Activated CD4-positive, alpha-beta T cell treated with anti-CD3 and anti-CD28 coated beads for 4 hours (primary cell): ENCODE measurements around the gene ROCK2.

ENCODE experiments used
- DNase-seq, 2 donors: peaks; one replicate each; pipeline ENCODE4 v3.0.0-alpha.2; 2020

ROCK2 gene

GRCh38 chr2:11366326-11366741, 21.9 kb upstream of the ROCK2 start:
- DNase-seq: no peak

GRCh38 chr2:11365096-11365879, 20.9 kb upstream of the ROCK2 start:
- DNase-seq: no peak

- DNase-seq: no peak
Measured at GRCh38 chr2:11364565-11364887, 20.1 kb upstream of the ROCK2 start.

- DNase-seq: no peak
Measured at GRCh38 chr2:11363868-11364564, 19.6 kb upstream of the ROCK2 start.

GRCh38 chr2:11359865-11360264, 15.4 kb upstream of the ROCK2 start:
- no peak for DNase-seq

- DNase-seq: no peak
Measured at GRCh38 chr2:11357428-11357972, 13.1 kb upstream of the ROCK2 start.

GRCh38 chr2:11356764-11357163, 12.3 kb upstream of the ROCK2 start:
- DNase-seq: no peak

- no peak for DNase-seq
Measured at GRCh38 chr2:11355194-11356053, 11.0 kb upstream of the ROCK2 start.

GRCh38 chr2:11354363-11355154, 10.1 kb upstream of the ROCK2 start:
- DNase-seq: no peak

- no peak for DNase-seq
Measured at GRCh38 chr2:11352781-11353537, 8.5 kb upstream of the ROCK2 start.

- DNase-seq: no peak
Measured at GRCh38 chr2:11348209-11348749, 3.8 kb upstream of the ROCK2 start.

- no peak for DNase-seq
Measured at GRCh38 chr2:11347403-11347959, 3.0 kb upstream of the ROCK2 start.

- DNase-seq: no peak
Measured at GRCh38 chr2:11346023-11346482, 1.6 kb upstream of the ROCK2 start.

GRCh38 chr2:11344956-11345677, 681 bp upstream of the ROCK2 start:
- DNase-seq: no peak

GRCh38 chr2:11343650-11344341, 640 bp downstream of the ROCK2 start:
- peak; percentile 20 to 22 for DNase-seq

- no peak for DNase-seq
Measured at GRCh38 chr2:11343368-11343649, 1.1 kb downstream of the ROCK2 start.

GRCh38 chr2:11342551-11343367, 1.7 kb downstream of the ROCK2 start:
- DNase-seq: no peak

- DNase-seq: no peak
Measured at GRCh38 chr2:11340717-11341116, 3.7 kb downstream of the ROCK2 start.

GRCh38 chr2:11339508-11340083, 4.8 kb downstream of the ROCK2 start:
- no peak for DNase-seq
